HepG2 (cell line): ENCODE measurements around the gene MYL6. TPM values are rescaled to one million over a fixed set of nuclear protein-coding genes. Genes with fewer than 3 reads are reported as not detected.

Experiments
- BRCA1 ChIP-seq: sonication (generic); formaldehyde crosslinking; IDR thresholded peaks from 2 replicates; pipeline ENCODE4 v1.4.0; 2020; ENCODE audit warnings: missing genetic modification reagents
- BRD4 ChIP-seq: sonication (generic); formaldehyde crosslinking; IDR thresholded peaks from 2 replicates; pipeline ENCODE4 v1.4.0; 2020; ENCODE audit warnings: missing genetic modification reagents
- RARA ChIP-seq: IDR thresholded peaks from 2 replicates; pipeline ENCODE4 v1.6.1; 2016; ENCODE audit warnings: missing genetic modification reagents, missing compliant biosample characterization
- RBFOX2 ChIP-seq: fragments of 200-400 bp; formaldehyde crosslinking; IDR thresholded peaks from 2 replicates; pipeline ENCODE4 v1.6.1; 2017; ENCODE audit warnings: low read depth, mild to moderate bottlenecking, low read length
- ZBTB38 ChIP-seq: sonication (generic); formaldehyde crosslinking; IDR thresholded peaks from 2 replicates; pipeline ENCODE4 v1.5.1; 2020; ENCODE audit warnings: mild to moderate bottlenecking, missing genetic modification reagents
- ZMAT3 ChIP-seq: sonication (generic); formaldehyde crosslinking; conservative IDR thresholded peaks from 2 replicates; pipeline ENCODE4 v1.7.0; 2021; ENCODE audit warnings: missing genetic modification reagents
- ZNF180 ChIP-seq: sonication (generic); formaldehyde crosslinking; IDR thresholded peaks from 2 replicates; pipeline ENCODE4 v1.4.0; 2020; ENCODE audit warnings: low read depth, missing genetic modification reagents, borderline replicate concordance
- ZNF382 ChIP-seq: sonication (generic); formaldehyde crosslinking; IDR thresholded peaks from 2 replicates; pipeline ENCODE4 v1.5.0; 2020; ENCODE audit warnings: missing genetic modification reagents, mild to moderate bottlenecking, borderline replicate concordance
- ZNF660 ChIP-seq: sonication (generic); formaldehyde crosslinking; IDR thresholded peaks from 2 replicates; pipeline ENCODE4 v1.5.1; 2020; ENCODE audit warnings: mild to moderate bottlenecking, low read depth, missing genetic modification reagents, borderline replicate concordance
- polyA plus RNA-seq, 8 experiments: library from polyadenylated mRNA; depleted of rRNA in 3 of 8; stranded (reverse) in 7 of 8; unstranded in 1 of 8; fragments of >200 nt; fragmentation: Illumina TruSeq in 4 of 8; extraction: Trizol in 4 of 8; gene quantifications; 2 replicates each; pipeline versions ENCODE4 v1.2.1 to v1.2.3, GENCODE V29; 2011 to 2016; ENCODE audit warnings: low read depth in 4 of 8, missing spikeins in 1 of 8, mixed read lengths in 1 of 8; ENCODE audit not compliant: insufficient read depth in 1 of 8
- total RNA-seq, 5 experiments: library from RNA; depleted of rRNA; stranded (reverse); fragments of >200 nt; fragmentation: Illumina TruSeq; extraction: Trizol; gene quantifications; 2 replicates each; pipeline ENCODE4 v1.2.3, GENCODE V29; 2016; ENCODE audit warnings: low read depth in 1 of 5
- TF ChIP-seq, protein P1 (sequence below): IDR thresholded peaks from 2 replicates; pipeline ENCODE4 v1.6.1; 2016; ENCODE audit warnings: low read depth, missing genetic modification reagents, missing compliant biosample characterization
- TF ChIP-seq, protein P2 (sequence below): sonication (generic); formaldehyde crosslinking; IDR thresholded peaks from 2 replicates; pipeline ENCODE4 v1.5.0; 2020; ENCODE audit warnings: missing genetic modification reagents, mild to moderate bottlenecking, borderline replicate concordance
- TF ChIP-seq, protein P3 (sequence below): sonication (generic); formaldehyde crosslinking; IDR thresholded peaks from 2 replicates; pipeline ENCODE4 v1.4.0; 2020; ENCODE audit warnings: missing genetic modification reagents, borderline replicate concordance
- TF ChIP-seq, protein P4 (sequence below): sonication (generic); formaldehyde crosslinking; IDR thresholded peaks from 2 replicates; pipeline ENCODE4 v1.8.0; 2022; ENCODE audit warnings: low read depth, missing genetic modification reagents

MYL6 gene
- total and polyA plus RNA-seq, 2 of the 13 experiments (the other 11 are each of a cell fraction or from before 2014, with no cell fraction given): 1,127 to 1,192 TPM

DNA sequence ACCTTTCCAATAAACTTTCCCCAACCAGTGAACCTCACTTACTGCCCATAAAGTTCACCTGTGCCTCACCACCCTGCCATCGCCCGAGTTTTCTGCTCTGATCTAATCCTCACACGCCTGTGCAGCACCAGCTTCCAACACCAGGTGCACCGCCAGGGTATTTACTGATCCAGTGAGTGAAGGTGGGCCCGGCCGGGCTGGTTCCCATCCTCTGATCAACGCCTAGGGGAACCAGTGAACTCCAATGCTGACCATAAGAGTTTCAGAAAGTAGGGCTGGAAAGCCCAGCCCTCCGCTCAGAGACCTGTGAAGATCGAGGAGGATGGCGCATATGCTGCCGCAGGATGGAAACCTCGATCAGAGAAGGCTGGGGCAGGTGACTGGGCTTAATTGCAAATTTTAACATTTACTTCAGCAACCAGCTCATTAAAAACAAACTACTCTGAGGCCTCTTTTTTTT is 6.5 kb upstream of the MYL6 start (continued):
- TF ChIP-seq RARA (CRISPR knock-in tag) (no peak), ZNF382 (CRISPR knock-in tag) (no peak), ZNF180 (CRISPR knock-in tag) (no peak), ZMAT3 (no peak), ZBTB38 (0 out of 2 replicates have a peak, but pooled peaks have one; percentile 22), RBFOX2 (no peak), BRD4 (no peak), BRCA1 (no peak), ZNF660 (CRISPR knock-in tag) (no peak)
- TF ChIP-seq, protein P1, sequence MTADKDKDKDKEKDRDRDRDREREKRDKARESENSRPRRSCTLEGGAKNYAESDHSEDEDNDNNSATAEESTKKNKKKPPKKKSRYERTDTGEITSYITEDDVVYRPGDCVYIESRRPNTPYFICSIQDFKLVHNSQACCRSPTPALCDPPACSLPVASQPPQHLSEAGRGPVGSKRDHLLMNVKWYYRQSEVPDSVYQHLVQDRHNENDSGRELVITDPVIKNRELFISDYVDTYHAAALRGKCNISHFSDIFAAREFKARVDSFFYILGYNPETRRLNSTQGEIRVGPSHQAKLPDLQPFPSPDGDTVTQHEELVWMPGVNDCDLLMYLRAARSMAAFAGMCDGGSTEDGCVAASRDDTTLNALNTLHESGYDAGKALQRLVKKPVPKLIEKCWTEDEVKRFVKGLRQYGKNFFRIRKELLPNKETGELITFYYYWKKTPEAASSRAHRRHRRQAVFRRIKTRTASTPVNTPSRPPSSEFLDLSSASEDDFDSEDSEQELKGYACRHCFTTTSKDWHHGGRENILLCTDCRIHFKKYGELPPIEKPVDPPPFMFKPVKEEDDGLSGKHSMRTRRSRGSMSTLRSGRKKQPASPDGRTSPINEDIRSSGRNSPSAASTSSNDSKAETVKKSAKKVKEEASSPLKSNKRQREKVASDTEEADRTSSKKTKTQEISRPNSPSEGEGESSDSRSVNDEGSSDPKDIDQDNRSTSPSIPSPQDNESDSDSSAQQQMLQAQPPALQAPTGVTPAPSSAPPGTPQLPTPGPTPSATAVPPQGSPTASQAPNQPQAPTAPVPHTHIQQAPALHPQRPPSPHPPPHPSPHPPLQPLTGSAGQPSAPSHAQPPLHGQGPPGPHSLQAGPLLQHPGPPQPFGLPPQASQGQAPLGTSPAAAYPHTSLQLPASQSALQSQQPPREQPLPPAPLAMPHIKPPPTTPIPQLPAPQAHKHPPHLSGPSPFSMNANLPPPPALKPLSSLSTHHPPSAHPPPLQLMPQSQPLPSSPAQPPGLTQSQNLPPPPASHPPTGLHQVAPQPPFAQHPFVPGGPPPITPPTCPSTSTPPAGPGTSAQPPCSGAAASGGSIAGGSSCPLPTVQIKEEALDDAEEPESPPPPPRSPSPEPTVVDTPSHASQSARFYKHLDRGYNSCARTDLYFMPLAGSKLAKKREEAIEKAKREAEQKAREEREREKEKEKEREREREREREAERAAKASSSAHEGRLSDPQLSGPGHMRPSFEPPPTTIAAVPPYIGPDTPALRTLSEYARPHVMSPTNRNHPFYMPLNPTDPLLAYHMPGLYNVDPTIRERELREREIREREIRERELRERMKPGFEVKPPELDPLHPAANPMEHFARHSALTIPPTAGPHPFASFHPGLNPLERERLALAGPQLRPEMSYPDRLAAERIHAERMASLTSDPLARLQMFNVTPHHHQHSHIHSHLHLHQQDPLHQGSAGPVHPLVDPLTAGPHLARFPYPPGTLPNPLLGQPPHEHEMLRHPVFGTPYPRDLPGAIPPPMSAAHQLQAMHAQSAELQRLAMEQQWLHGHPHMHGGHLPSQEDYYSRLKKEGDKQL (CRISPR knock-in tag): no peak
- TF ChIP-seq, protein P2, sequence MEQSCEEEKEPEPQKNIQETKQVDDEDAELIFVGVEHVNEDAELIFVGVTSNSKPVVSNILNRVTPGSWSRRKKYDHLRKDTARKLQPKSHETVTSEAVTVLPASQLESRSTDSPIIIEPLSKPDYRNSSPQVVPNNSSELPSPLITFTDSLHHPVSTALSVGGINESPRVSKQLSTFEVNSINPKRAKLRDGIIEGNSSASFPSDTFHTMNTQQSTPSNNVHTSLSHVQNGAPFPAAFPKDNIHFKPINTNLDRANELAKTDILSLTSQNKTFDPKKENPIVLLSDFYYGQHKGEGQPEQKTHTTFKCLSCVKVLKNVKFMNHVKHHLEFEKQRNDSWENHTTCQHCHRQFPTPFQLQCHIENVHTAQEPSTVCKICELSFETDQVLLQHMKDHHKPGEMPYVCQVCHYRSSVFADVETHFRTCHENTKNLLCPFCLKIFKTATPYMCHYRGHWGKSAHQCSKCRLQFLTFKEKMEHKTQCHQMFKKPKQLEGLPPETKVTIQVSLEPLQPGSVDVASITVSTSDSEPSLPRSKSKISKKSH (CRISPR knock-in tag): no peak
- TF ChIP-seq, protein P3, sequence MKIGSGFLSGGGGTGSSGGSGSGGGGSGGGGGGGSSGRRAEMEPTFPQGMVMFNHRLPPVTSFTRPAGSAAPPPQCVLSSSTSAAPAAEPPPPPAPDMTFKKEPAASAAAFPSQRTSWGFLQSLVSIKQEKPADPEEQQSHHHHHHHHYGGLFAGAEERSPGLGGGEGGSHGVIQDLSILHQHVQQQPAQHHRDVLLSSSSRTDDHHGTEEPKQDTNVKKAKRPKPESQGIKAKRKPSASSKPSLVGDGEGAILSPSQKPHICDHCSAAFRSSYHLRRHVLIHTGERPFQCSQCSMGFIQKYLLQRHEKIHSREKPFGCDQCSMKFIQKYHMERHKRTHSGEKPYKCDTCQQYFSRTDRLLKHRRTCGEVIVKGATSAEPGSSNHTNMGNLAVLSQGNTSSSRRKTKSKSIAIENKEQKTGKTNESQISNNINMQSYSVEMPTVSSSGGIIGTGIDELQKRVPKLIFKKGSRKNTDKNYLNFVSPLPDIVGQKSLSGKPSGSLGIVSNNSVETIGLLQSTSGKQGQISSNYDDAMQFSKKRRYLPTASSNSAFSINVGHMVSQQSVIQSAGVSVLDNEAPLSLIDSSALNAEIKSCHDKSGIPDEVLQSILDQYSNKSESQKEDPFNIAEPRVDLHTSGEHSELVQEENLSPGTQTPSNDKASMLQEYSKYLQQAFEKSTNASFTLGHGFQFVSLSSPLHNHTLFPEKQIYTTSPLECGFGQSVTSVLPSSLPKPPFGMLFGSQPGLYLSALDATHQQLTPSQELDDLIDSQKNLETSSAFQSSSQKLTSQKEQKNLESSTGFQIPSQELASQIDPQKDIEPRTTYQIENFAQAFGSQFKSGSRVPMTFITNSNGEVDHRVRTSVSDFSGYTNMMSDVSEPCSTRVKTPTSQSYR (CRISPR knock-in tag): no peak
- TF ChIP-seq, protein P4, sequence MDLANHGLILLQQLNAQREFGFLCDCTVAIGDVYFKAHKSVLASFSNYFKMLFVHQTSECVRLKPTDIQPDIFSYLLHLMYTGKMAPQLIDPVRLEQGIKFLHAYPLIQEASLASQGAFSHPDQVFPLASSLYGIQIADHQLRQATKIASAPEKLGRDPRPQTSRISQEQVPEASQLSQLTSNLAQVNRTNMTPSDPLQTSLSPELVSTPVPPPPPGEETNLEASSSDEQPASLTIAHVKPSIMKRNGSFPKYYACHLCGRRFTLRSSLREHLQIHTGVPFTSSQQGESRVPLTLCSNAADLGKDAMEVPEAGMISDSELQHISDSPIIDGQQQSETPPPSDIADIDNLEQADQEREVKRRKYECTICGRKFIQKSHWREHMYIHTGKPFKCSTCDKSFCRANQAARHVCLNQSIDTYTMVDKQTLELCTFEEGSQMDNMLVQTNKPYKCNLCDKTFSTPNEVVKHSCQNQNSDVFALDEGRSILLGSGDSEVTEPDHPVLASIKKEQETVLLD (CRISPR knock-in tag): no peak
